DND-41 (cell line): ENCODE data around the gene PLSCR4.

Experiments used
- ATAC-seq: fragments of 200-7000 bp; cut with Tn5 transposase; 3 replicates; pipeline ENCODE4 v1.9.1; 2021; ENCODE audit warnings: low read depth; ENCODE audit not compliant: insufficient read depth
- DNase-seq: peaks from one replicate; pipeline ENCODE4 v3.0.0-alpha.2; 2020
- H2AFZ ChIP-seq: 2 replicates; pipeline ENCODE4 v1.6.0; 2012; ENCODE audit warnings: low read depth, low read length
- H3K27ac ChIP-seq: 2 replicates; pipeline ENCODE4 v1.5.1; 2012; ENCODE audit warnings: low read length, inconsistent platforms
- H3K27me3 ChIP-seq: fragments of 200-600 bp; sonication (generic); 2 replicates; pipeline ENCODE4 v1.6.0; 2012; ENCODE audit warnings: low read length, mild to moderate bottlenecking, inconsistent platforms; ENCODE audit not compliant: insufficient read depth, poor library complexity
- H3K36me3 ChIP-seq: 2 replicates; pipeline ENCODE4 v1.5.1; 2012; ENCODE audit warnings: low read length, inconsistent platforms; ENCODE audit not compliant: insufficient read depth
- H3K4me1 ChIP-seq: 2 replicates; pipeline ENCODE4 v1.5.1; 2012; ENCODE audit warnings: mild to moderate bottlenecking, low read length; ENCODE audit not compliant: insufficient read depth
- H3K4me2 ChIP-seq: 2 replicates; pipeline ENCODE4 v1.6.0; 2012; ENCODE audit warnings: mild to moderate bottlenecking, moderate library complexity, low read length, inconsistent platforms; ENCODE audit not compliant: insufficient read depth
- H3K4me3 ChIP-seq, 2 experiments: fragments of 200-600 bp in 1 of 2; shearing (Covaris generic) in 1 of 2; 2 replicates each; pipeline ENCODE4 v1.5.1; 2012 to 2016; ENCODE audit warnings: inconsistent platforms in 2 of 2, low read length in 2 of 2, mild to moderate bottlenecking in 2 of 2, low read depth in 1 of 2, moderate library complexity in 1 of 2
- H3K79me2 ChIP-seq: 2 replicates; pipeline ENCODE4 v1.6.0; 2012; ENCODE audit warnings: low read length, inconsistent platforms; ENCODE audit not compliant: insufficient read depth
- H3K9ac ChIP-seq: 2 replicates; pipeline ENCODE4 v1.6.0; 2012; ENCODE audit warnings: low read depth, mild to moderate bottlenecking, inconsistent platforms, low read length, moderate library complexity
- H3K9me3 ChIP-seq: 2 replicates; pipeline ENCODE4 v1.5.1; 2012; ENCODE audit warnings: low read length, moderate library complexity, mild to moderate bottlenecking, inconsistent platforms; ENCODE audit not compliant: insufficient read depth, severe bottlenecking
- H4K20me1 ChIP-seq: 2 replicates; pipeline ENCODE4 v1.6.0; 2012; ENCODE audit warnings: low read length; ENCODE audit not compliant: insufficient read depth
- CTCF ChIP-seq: IDR thresholded peaks from 2 replicates; pipeline ENCODE4 v1.5.1; 2012; ENCODE audit warnings: borderline replicate concordance, low read length, moderate library complexity, mild to moderate bottlenecking; ENCODE audit not compliant: poor library complexity, severe bottlenecking; ENCODE audit errors: extremely low read depth
- EZH2 ChIP-seq: IDR thresholded peaks from 3 replicates; pipeline ENCODE4 v1.6.1; 2012; ENCODE audit warnings: borderline replicate concordance, low read depth, mild to moderate bottlenecking, moderate library complexity, low read length, inconsistent platforms; ENCODE audit not compliant: severe bottlenecking

The PLSCR4 gene

DNA sequence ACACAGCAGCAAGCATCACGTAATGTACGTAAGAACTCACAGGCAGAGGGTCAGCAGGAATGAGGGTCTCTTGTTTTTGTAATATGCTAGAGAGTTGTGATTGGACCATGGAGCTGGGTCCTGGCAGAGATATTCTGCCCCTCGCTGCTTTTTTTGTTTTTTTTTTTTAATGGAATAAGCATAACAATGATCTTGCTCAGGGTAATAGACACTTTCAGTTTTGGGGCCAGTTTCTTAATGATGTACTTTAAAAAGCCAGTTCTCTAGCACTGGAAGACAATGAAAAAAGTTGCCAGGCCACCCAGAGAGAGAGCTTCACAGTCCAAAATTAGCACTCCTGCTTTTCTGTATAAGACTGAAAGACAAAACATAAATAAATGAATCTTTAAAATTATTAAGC lies 29.0 kb upstream of the PLSCR4 start:
- H3K9me3 ChIP-seq: no peaks in the 10 kb centered on the region

DNA sequence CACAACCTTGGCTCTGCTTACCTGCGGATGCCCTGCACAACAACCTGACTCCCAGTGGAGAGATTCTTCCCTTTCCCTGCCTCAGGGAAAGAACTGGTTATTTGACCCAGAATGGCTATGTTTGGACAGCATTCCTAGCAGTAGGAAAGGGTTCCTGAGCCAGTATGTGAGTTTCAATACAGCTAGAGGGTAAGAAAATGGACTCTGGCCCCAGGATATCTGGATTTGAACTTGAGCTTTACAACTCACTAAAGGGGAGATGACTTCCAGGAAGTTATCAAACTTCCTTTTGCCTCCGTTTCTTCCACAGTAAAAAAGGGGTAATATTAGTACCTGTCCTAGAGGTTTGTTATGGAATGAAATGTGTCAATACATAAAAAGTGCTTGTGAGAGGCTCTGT lies 28.1 kb upstream of the PLSCR4 start:
- H3K4me3 ChIP-seq: no peak overlapping the region
- no peaks in the 10 kb centered on the region for H3K4me1 ChIP-seq
- no peak overlapping the region for H3K27ac ChIP-seq
- H3K27me3 ChIP-seq: no peaks in the 10 kb centered on the region
- DNase-seq (no peak), ATAC-seq (no peak)
- H3K36me3 ChIP-seq: no peaks in the 10 kb centered on the region
- no peak overlapping the region for H3K9ac ChIP-seq
- no peak overlapping the region for H2AFZ ChIP-seq
- H3K79me2 ChIP-seq: no peaks in the 10 kb centered on the region
- no peaks in the 10 kb centered on the region for H3K9me3 ChIP-seq
- no peaks in the 10 kb centered on the region for H4K20me1 ChIP-seq
- TF ChIP-seq CTCF: no peak
- TF ChIP-seq EZH2: no peak
- H3K4me2 ChIP-seq: no peak overlapping the region

More for the DNA sequence above, 29.0 kb upstream of the PLSCR4 start:
- Histone ChIP-seq H3K79me2 (no peaks in the 10 kb centered on the region), H3K9ac (no peak overlapping the region), H3K27ac (no peak overlapping the region), H4K20me1 (no peaks in the 10 kb centered on the region), H3K4me2 (no peak overlapping the region), H3K4me1 (no peaks in the 10 kb centered on the region), H3K27me3 (no peaks in the 10 kb centered on the region), H3K4me3 (no peak overlapping the region), H3K36me3 (no peaks in the 10 kb centered on the region), H2AFZ (no peak overlapping the region)
- TF ChIP-seq EZH2 (no peak), CTCF (no peak)
- ATAC-seq (no peak), DNase-seq (no peak)

- DNase-seq: no peak
- no peak overlapping the region for H2AFZ ChIP-seq
- H3K27ac ChIP-seq: no peak overlapping the region
- no peak for ATAC-seq
- no peaks in the 10 kb centered on the region for H3K27me3 ChIP-seq
- H3K79me2 ChIP-seq: no peaks in the 10 kb centered on the region
- no peak for TF ChIP-seq EZH2
- TF ChIP-seq CTCF: no peak
- H3K4me1 ChIP-seq: no peaks in the 10 kb centered on the region
- no peak overlapping the region for H3K9ac ChIP-seq
- no peaks in the 10 kb centered on the region for H3K36me3 ChIP-seq
- no peak overlapping the region for H3K4me3 ChIP-seq
- no peak overlapping the region for H3K4me2 ChIP-seq
- no peaks in the 10 kb centered on the region for H3K9me3 ChIP-seq
- H4K20me1 ChIP-seq: no peaks in the 10 kb centered on the region
Measured at GRCh38 chr3:146277953-146278631, 27.2 kb upstream of the PLSCR4 start.
